ENCODE results near the gene NCAM1.
"Not testable (repeated sequence)": the region's sequence is repeated elsewhere in the genome, so short reads cannot be mapped to it uniquely, and the experiment has no call there.

The NCAM1 gene

GRCh38 chr11:113296447-113297205 is 335.4 kb downstream of the NCAM1 start:
- no peak overlapping the region for H3K27ac ChIP-seq (ENCODE audit: low read length)
- no peak for DNase-seq (ENCODE audit: low read depth, low spot score)
- no peaks in the 10 kb centered on the region for H3K9me3 ChIP-seq (ENCODE audit: control insufficient read depth, insufficient read depth, low read length)
- H3K36me3 ChIP-seq (ENCODE audit: control insufficient read depth, insufficient read depth, low read length) = no peaks in the 10 kb centered on the region
- H3K4me1 ChIP-seq (ENCODE audit: control insufficient read depth, insufficient read depth, low read length) = no peaks in the 10 kb centered on the region; the same call in 1 of the 2 replicates
- no CpG with 5 or more reads among the region's 2 CpGs for WGBS (ENCODE audit: insufficient coverage, insufficient read length)
- H3K4me3 ChIP-seq (ENCODE audit: low read length) = no peak overlapping the region
- H3K27me3 ChIP-seq (ENCODE audit: control insufficient read depth, insufficient read depth, low read length) = no peaks in the 10 kb centered on the region

- H3K4me3 ChIP-seq (ENCODE audit: low read length); DNase-seq (ENCODE audit: low read depth, low spot score); H3K27me3 ChIP-seq (ENCODE audit: control insufficient read depth, insufficient read depth, low read length); H3K27ac ChIP-seq (ENCODE audit: low read length); H3K9me3 ChIP-seq (ENCODE audit: control insufficient read depth, insufficient read depth, low read length); H3K36me3 ChIP-seq (ENCODE audit: control insufficient read depth, insufficient read depth, low read length); H3K4me1 ChIP-seq (ENCODE audit: control insufficient read depth, insufficient read depth, low read length): not testable (repeated sequence)
- no CpG with 5 or more reads among the region's 3 CpGs for WGBS (ENCODE audit: insufficient coverage, insufficient read length)
These were observed 337.3 kb downstream of the NCAM1 start for GRCh38 chr11:113298496-113298895.

- no peak overlapping the region for H3K27ac ChIP-seq (ENCODE audit: low read length)
- H3K27me3 ChIP-seq (ENCODE audit: control insufficient read depth, insufficient read depth, low read length) = no peaks in the 10 kb centered on the region
- DNase-seq (ENCODE audit: low read depth, low spot score) = no peak
- H3K4me1 ChIP-seq (ENCODE audit: control insufficient read depth, insufficient read depth, low read length) = no peaks in the 10 kb centered on the region
- H3K4me3 ChIP-seq (ENCODE audit: low read length) = no peak overlapping the region
- H3K9me3 ChIP-seq (ENCODE audit: control insufficient read depth, insufficient read depth, low read length) = no peaks in the 10 kb centered on the region
- H3K36me3 ChIP-seq (ENCODE audit: control insufficient read depth, insufficient read depth, low read length) = no peaks in the 10 kb centered on the region
These were observed 343.7 kb downstream of the NCAM1 start for GRCh38 chr11:113304916-113305315.

- Histone ChIP-seq H3K36me3 (ENCODE audit: control insufficient read depth, insufficient read depth, low read length) (no peaks in the 10 kb centered on the region), H3K27me3 (ENCODE audit: control insufficient read depth, insufficient read depth, low read length) (no peaks in the 10 kb centered on the region), H3K4me1 (ENCODE audit: control insufficient read depth, insufficient read depth, low read length) (no peaks in the 10 kb centered on the region), H3K27ac (ENCODE audit: low read length) (no peak overlapping the region), H3K9me3 (ENCODE audit: control insufficient read depth, insufficient read depth, low read length) (no peaks in the 10 kb centered on the region), H3K4me3 (ENCODE audit: low read length) (no peak overlapping the region)
- WGBS (ENCODE audit: insufficient coverage, insufficient read length) = no CpG with 5 or more reads among the region's 12 CpGs
- DNase-seq (ENCODE audit: low read depth, low spot score) = peak; percentile 66
These were observed 344.5 kb downstream of the NCAM1 start for GRCh38 chr11:113305440-113306336.

GRCh38 chr11:113308601-113309000 is 347.4 kb downstream of the NCAM1 start:
- DNase-seq (ENCODE audit: low read depth, low spot score) = no peak
- Histone ChIP-seq H3K9me3 (ENCODE audit: control insufficient read depth, insufficient read depth, low read length) (no peaks in the 10 kb centered on the region), H3K4me1 (ENCODE audit: control insufficient read depth, insufficient read depth, low read length) (no peaks in the 10 kb centered on the region), H3K27ac (ENCODE audit: low read length) (no peak overlapping the region), H3K4me3 (ENCODE audit: low read length) (no peak overlapping the region), H3K36me3 (ENCODE audit: control insufficient read depth, insufficient read depth, low read length) (no peaks in the 10 kb centered on the region), H3K27me3 (ENCODE audit: control insufficient read depth, insufficient read depth, low read length) (no peaks in the 10 kb centered on the region)
- WGBS (ENCODE audit: insufficient coverage, insufficient read length) = no CpG with 5 or more reads among the region's 2 CpGs

GRCh38 chr11:113311536-113311935 is 350.3 kb downstream of the NCAM1 start:
- DNase-seq (ENCODE audit: low read depth, low spot score) = no peak
- Histone ChIP-seq H3K36me3 (ENCODE audit: control insufficient read depth, insufficient read depth, low read length) (no peaks in the 10 kb centered on the region), H3K4me3 (ENCODE audit: low read length) (no peak overlapping the region), H3K27me3 (ENCODE audit: control insufficient read depth, insufficient read depth, low read length) (no peaks in the 10 kb centered on the region), H3K9me3 (ENCODE audit: control insufficient read depth, insufficient read depth, low read length) (no peaks in the 10 kb centered on the region), H3K4me1 (ENCODE audit: control insufficient read depth, insufficient read depth, low read length) (no peaks in the 10 kb centered on the region), H3K27ac (ENCODE audit: low read length) (no peak overlapping the region)
- no CpG with 5 or more reads among the region's 1 CpG for WGBS (ENCODE audit: insufficient coverage, insufficient read length)

- H3K27me3 ChIP-seq (ENCODE audit: control insufficient read depth, insufficient read depth, low read length) = no peaks in the 10 kb centered on the region
- H3K27ac ChIP-seq (ENCODE audit: low read length) = no peak overlapping the region
- DNase-seq (ENCODE audit: low read depth, low spot score) = no peak
- no CpG with 5 or more reads among the region's 3 CpGs for WGBS (ENCODE audit: insufficient coverage, insufficient read length)
- H3K9me3 ChIP-seq (ENCODE audit: control insufficient read depth, insufficient read depth, low read length) = no peaks in the 10 kb centered on the region
- no peaks in the 10 kb centered on the region for H3K36me3 ChIP-seq (ENCODE audit: control insufficient read depth, insufficient read depth, low read length)
- no peaks in the 10 kb centered on the region for H3K4me1 ChIP-seq (ENCODE audit: control insufficient read depth, insufficient read depth, low read length)
- no peak overlapping the region for H3K4me3 ChIP-seq (ENCODE audit: low read length)
These were observed 352.4 kb downstream of the NCAM1 start for GRCh38 chr11:113313601-113314000.

- H3K27ac ChIP-seq (ENCODE audit: low read length) = no peak overlapping the region
- no peaks in the 10 kb centered on the region for H3K9me3 ChIP-seq (ENCODE audit: control insufficient read depth, insufficient read depth, low read length)
- H3K4me3 ChIP-seq (ENCODE audit: low read length) = no peak overlapping the region
- H3K36me3 ChIP-seq (ENCODE audit: control insufficient read depth, insufficient read depth, low read length) = no peaks in the 10 kb centered on the region
- no peaks in the 10 kb centered on the region for H3K27me3 ChIP-seq (ENCODE audit: control insufficient read depth, insufficient read depth, low read length)
- WGBS (ENCODE audit: insufficient coverage, insufficient read length) = no CpG with 5 or more reads among the region's 9 CpGs
- H3K4me1 ChIP-seq (ENCODE audit: control insufficient read depth, insufficient read depth, low read length) = no peaks in the 10 kb centered on the region
- DNase-seq (ENCODE audit: low read depth, low spot score) = no peak
These were observed 352.8 kb downstream of the NCAM1 start for GRCh38 chr11:113314065-113314388.

- no peaks in the 10 kb centered on the region for H3K4me1 ChIP-seq (ENCODE audit: control insufficient read depth, insufficient read depth, low read length)
- no peaks in the 10 kb centered on the region for H3K36me3 ChIP-seq (ENCODE audit: control insufficient read depth, insufficient read depth, low read length)
- H3K27ac ChIP-seq (ENCODE audit: low read length) = no peak within 1 kb of the TSS
- peak within 1 kb of the TSS; percentile 73 for H3K4me3 ChIP-seq (ENCODE audit: low read length)
- H3K27me3 ChIP-seq (ENCODE audit: control insufficient read depth, insufficient read depth, low read length) = no peaks in the 10 kb centered on the region
- WGBS (ENCODE audit: insufficient coverage, insufficient read length) = no CpG with 5 or more reads among the region's 64 CpGs
- no peaks in the 10 kb centered on the region for H3K9me3 ChIP-seq (ENCODE audit: control insufficient read depth, insufficient read depth, low read length)
- DNase-seq (ENCODE audit: low read depth, low spot score) = peak; percentile 64
These were observed 353.4 kb downstream of the NCAM1 start, which contains the start of gene TTC12 for GRCh38 chr11:113314389-113315301. Gene TTC12 (plus strand): TSS chr11:113314583. CDS start chr11:113316258, 1,675 bp downstream.

- no peak overlapping the region for H3K27ac ChIP-seq (ENCODE audit: low read length)
- no peaks in the 10 kb centered on the region for H3K9me3 ChIP-seq (ENCODE audit: control insufficient read depth, insufficient read depth, low read length)
- H3K4me1 ChIP-seq (ENCODE audit: control insufficient read depth, insufficient read depth, low read length) = no peaks in the 10 kb centered on the region
- no peak overlapping the region for H3K4me3 ChIP-seq (ENCODE audit: low read length)
- no peaks in the 10 kb centered on the region for H3K36me3 ChIP-seq (ENCODE audit: control insufficient read depth, insufficient read depth, low read length)
- no peaks in the 10 kb centered on the region for H3K27me3 ChIP-seq (ENCODE audit: control insufficient read depth, insufficient read depth, low read length)
- DNase-seq (ENCODE audit: low read depth, low spot score) = no peak
- no CpG with 5 or more reads among the region's 6 CpGs for WGBS (ENCODE audit: insufficient coverage, insufficient read length)
These were observed 354.6 kb downstream of the NCAM1 start for GRCh38 chr11:113315811-113316210.

Data from iPS DF 6.9 (cell line).